GM18520 (cell line): ENCODE data around the gene KRTAP10-1.
"Not testable (repeated sequence)": the region's sequence is repeated elsewhere in the genome, so short reads cannot be mapped to it uniquely, and the experiment has no call there.

Experiments used
- ATAC-seq: cut with Tn5 transposase; IDR thresholded peaks from one replicate; pipeline ENCODE4 v1.9.1; 2021; ENCODE audit not compliant: unreplicated experiment

KRTAP10-1 gene

DNA sequence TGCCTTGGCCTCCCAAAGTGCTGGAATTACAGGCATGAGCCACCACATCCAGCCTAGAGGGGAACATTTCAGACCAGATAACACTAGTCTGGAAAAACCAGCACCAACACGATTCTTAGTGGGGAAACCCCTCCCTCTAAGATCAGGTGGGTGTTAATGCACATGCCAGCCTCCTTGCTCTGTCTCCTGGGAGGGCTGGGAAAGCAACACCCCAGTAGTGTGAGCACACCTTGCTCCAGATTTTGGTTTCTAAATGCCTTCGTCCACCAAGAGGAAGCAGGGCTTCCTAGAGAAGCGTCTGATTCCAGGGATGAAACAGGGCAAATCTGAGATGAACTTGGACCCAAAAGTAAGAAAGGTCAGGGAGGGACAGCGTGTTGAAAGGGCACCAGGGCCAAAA is 31.3 kb upstream of the KRTAP10-1 start:
- no peak for ATAC-seq

DNA sequence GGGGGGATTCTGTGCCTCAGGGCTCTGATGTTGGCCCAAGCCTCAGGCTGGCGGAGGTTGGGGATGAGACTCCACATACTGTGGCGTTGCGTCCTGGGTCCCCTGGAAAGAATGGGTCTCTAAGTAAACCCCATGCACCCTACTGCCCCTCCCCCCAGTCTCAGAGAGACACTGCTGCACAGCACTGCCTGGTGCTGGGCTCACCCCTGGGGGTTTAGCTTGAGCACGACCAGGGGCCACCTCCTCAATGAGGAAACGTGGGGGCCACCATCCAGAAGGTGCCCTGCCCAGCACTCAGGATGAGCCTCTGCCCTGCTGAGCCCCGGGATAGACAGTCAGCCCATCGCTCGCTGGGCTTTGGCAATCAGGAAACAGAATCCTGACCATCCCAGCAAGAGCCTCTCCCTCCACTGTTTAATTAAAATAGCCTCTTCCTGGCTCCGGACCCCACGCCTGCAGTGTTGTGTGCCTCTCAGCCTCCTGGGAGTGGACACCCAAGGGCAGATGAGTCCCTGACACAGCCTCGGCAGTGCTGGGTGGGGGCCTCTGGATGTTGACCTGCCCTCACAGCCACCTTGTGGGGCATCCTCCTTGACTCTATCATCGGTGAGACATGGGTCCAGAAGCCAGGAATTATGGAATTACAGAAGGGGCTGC is 30.0 kb upstream of the KRTAP10-1 start:
- no peak for ATAC-seq

DNA sequence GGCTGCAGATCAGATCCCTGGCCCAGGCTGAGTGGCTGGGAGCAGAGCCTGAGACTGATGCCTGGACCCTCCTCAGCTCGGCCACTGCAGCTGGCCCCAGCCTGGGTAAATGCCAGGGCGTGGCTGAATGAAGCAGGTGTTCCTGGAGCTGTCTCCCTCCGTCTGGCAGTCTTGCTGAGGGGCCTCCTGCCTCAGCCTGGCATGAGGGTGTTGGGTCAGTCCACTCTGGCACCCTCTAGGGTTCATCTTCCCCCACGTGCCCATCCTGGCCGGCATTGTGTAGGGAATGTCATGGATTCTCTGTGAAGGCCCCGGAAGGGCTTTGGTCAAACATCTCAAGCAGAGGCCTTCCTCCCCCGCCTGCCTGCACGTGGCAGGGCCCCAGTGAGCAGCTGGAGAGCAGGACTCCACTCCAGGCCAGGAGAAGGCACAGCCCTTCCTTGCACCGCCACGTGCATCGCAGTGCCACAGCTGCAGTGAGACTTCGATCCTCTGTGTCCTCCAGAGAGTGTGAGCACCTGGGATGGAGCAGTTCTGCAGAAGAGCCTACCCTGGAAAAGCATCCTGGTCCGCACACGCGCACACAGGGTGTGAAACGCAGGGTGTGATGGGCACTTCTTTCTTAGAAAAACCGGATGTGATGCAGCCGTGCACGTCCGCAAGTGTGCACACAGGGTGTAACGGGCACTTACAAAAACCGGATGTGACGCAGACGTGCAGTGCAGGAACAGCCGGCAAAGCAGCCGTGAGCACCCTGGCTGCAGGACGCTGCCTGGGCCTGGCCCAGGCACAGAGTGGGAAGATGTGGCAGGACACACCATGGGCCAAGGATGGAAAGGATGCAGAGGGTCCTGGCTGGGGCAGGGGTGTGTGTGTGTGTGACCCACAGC is 28.9 kb upstream of the KRTAP10-1 start:
- ATAC-seq: no peak

DNA sequence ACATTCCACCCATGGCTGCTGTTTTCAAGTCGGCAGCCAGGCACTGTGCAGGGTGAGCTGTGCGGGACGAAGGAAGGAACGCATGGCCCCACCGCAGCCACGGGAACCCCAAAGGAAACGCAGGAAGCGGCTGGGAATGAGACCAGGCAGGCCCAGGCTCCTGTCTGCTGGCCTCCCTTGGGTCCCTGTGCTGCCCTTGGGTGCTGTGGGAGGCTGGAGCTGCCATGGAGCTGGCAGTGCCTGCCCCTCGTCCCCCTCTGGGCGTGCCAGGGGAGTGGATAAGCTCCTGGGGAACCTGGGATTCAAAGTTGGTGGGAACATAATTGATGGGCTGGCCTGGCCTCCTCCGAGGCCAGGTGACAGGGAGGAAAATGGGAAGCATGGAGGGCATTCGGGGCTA is 28.3 kb upstream of the KRTAP10-1 start:
- no peak for ATAC-seq

DNA sequence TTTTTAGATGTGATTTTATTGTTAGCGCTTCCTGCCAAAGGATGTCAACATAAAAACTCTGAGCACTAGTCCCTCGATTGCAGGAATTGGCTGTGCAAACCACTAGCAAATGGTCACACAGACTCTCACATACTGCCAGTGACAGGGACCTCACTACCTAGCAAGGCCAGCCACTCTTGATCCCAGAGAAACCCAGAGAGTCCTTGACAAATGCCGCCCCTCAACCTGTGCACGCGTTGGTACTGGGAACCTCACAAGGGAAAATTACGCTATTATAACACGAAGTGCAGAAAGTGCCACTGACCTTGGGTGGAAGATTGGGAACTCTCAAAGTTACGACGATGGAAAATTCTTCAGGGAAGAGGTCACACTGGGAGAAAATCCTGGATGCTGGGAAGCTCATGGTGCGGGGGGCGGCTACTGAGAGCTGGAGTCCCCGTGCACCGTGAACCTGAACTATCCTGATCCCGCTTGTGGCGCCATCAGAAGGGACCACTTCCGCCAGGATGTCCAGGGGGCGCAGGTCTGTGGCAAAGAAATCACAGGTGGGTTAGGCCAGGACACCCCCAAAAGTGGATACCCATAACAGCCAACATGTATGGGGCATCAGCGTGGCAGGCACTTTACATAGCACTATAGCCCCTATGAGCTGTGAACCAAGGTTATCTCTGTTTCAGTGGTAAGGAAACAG is 27.6 kb upstream of the KRTAP10-1 start:
- no peak for ATAC-seq

DNA sequence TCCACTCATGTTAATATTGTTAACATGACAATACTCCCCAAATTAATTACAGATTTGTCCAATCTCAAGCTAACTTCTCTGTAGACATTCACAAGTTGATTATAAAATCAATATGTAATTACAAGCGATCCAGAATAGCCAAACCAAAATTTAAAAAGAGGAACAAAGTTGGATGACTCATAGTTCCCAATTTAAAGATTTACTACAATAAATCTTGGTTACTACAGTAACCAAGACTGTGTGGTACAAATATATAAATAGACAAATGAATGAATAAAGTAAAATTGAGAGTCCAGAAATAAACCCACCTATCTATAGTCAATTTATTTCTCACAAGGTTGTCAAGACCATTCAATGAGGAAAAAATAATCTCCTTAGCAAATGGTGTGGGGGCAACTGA is 26.4 kb upstream of the KRTAP10-1 start:
- no peak for ATAC-seq

DNA sequence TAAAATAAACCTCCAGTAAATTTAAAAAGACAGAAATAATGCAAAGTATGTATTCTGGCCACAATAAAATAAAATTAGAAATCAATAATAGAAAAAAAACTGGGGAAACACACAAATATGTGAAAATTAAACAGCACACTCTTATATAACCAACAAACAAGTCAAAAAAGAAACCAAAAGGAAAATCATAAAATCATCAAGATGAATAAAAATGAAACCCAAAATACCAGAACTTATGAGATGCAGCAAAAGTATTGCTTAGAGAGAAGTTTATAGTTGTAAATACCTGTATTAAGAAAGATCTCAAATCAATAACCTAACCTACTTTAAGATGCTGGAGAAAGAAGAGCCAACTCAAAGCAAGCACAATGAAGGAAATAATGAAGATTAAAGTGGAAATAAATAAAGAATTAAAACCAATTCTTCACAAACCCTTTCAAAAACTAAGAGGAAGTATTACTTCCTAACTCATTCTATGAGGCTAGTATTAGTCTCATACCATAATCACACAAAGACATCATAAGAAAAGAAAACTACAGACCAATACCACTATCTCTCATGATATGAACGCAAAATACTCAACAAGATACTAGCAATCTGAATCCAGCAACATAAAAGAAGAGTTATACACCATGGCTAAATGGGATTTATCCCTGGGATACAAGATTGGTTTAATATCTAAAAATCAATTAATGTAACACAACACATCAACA is 25.0 kb upstream of the KRTAP10-1 start:
- ATAC-seq: no peak

DNA sequence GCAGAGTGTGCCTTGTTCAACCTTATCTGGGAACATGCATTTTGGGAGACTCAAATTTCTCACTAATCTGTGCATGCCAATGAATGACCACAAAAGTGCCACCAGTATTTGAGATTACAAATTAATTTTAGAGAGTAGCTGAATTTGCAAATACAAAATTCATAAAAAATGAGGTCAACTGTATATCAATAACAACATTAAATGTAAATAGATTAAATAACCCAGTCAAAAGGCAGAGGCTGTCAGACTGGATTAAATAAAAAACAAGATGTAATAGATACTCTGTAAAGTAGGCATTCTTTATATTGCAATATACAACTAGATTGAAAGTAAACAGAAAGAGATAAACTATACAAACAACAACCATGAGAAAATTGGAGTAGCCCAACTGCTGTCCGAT is 24.1 kb upstream of the KRTAP10-1 start:
- no peak for ATAC-seq

DNA sequence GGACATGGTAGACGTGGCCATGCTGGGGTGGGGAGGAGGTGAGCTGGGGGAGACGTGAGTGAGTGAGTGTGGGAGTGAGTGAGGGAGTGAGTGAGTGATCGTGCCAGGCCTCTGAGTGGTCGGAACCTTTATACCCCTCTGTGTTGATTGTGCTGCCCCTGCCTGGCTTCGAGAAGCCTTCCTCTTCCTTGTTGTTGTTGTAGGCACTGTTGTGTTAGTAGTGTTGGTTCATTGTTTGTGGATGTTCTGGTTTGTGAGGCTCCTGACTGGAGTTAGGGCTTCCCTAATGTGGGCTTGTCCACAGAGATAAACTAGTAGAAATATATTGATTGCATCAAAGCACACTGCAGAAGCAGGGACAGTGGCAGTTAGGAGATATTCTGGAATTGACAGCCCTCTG is 18.7 kb upstream of the KRTAP10-1 start, which contains the start of gene KRTAP10-3:
Gene KRTAP10-3 (minus strand): TSS at position 101 of the 400 bp plus-strand sequence. CDS start 80 bp downstream, at position 21.
- ATAC-seq: no peak

DNA sequence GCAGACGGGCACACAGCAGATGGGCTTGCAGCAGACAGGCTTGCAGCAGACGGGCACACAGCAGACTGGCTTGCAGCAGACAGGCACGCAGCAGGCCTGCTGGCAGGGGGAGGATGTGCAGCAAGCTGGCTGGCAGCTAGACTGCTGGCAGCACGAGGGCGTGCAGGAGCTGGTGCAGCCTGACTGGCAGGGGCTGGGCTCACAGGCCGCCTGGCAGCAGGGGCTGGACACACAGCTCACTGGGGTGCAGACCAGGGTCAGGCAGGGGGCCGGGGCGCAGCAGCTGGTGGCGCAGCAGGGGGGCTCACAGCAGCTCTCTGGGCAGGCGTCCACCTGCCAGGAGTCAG is 18.3 kb upstream of the KRTAP10-1 start:
- ATAC-seq: not testable (repeated sequence)

DNA sequence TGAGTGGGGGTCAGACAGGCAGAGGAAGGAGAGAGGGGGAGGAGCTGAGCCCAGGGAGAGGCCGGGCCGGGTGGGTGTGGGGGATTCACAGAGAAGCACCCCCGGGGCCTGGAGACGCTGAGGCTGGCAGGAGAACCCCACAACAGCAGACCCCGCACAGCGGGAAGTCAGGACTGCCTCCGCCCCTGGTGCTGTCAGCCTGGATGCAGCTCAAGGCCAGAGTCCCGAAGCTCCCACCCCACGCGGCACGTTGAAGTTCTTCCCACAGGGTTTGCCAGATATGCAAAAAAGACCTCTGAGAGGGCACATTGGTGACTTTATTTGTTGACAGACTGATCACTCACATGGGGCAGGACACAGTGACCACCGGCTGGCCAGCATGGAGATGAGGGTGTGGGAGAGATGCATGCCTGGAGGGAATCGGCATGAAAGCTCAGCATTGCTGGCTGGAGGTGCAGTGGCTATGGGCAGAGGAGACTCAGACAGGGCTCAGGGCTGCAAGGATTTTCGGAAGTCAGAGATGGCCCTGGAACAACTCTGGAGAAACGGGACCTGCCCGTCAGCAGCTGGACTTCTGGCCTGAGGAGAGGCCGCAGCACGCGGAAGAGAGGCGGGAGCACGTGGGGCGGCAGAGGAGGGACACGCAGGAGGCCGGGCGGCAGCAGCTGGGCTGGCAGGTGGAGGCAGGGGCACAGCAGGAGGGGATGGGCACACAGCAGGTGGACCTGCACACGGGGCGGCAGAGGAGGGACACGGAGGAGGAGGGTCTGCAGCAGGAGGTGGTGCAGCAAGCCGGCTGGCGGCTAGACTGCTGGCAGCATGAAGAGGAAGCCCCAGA is 17.7 kb upstream of the KRTAP10-1 start:
- no peak for ATAC-seq

DNA sequence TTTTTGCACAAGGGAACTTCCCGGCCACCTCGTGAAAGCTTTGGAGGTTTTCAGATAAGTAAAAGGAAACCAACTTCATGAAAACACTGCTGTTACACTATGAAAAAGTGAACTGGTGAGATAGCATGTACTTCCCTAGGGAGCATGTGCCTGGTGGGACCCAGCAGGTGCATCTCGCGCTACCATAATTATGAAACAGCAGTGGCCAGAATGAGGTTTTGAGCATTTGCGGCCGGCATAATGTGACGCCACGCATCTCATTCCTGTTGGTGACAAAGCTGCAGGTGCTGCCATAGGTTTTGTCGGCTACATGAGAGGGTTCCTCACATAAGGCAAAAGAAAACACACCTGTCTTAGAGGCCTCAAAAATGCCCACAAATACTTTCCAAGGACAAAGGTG is 16.9 kb upstream of the KRTAP10-1 start:
- no peak for ATAC-seq

DNA sequence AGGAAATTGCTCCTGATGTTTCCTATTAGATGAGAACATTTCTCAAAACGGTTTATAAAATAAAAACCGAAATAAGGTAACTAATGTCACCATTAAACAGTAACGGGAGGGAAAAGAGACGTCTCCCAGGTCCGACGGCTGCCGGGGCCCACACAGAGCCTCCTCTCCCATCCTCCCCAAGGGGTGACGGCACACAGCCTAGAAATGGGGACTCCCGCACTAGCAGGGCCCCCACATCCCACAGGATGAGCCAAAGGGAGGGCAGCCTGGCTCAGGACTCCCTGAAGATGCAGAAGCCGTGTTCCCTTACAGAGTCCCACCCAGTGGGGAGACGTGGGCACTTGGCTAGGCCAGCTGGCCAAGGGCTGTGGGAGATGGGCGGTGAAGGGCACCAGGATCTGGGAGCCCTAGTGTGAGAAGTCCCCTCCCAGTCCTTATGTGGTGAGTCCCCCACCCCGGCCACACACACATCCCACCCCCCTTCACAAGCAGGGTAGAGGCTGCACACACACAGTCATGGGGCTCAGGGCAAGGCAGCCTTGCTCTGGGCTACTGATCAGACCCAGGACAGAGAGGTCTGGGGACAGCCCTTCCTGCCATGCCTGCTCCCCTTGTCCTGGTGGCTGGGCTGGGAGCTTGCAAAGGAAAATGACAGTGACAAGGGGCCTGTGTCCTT is 15.3 kb upstream of the KRTAP10-1 start:
- no peak for ATAC-seq

DNA sequence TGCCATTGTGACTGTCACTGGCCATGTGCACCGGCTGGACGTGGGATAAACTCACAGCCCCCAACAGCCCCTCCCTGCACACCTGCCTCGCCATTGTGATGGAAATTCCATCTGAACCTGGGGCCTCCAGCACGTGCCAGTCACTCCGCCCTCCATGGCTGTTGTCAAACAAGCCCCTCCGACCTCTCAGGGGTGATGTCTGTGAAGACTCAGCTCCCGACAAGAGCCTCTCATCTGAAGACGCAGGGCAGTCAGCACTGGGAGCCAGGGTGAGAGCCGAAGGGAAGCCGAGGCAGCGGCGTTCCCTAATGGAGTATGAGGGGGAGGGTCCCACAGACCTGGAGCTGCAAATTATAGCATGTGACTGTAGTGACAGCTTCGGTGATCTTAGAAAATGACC is 12.7 kb upstream of the KRTAP10-1 start:
- no peak for ATAC-seq

DNA sequence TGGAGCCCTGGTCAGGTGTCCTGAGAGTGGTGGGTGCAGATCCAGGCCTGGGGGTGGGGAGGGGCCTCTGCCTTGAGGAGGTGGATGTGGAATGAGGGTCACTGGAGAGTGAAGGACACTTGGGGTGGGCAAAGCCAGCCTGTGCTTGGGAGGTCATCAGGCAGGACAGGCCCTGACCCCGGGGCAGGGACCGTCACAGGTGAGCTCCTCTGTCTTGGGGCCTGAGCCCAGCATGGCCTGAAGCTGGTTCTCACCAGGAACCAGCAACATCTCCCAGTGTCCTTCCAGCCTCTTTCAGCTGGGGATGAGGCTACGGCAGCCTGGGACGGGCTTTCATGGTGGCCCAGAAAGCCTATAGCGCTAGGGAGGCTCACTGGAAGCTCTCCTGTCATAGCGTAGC is 12.1 kb upstream of the KRTAP10-1 start:
- no peak for ATAC-seq

DNA sequence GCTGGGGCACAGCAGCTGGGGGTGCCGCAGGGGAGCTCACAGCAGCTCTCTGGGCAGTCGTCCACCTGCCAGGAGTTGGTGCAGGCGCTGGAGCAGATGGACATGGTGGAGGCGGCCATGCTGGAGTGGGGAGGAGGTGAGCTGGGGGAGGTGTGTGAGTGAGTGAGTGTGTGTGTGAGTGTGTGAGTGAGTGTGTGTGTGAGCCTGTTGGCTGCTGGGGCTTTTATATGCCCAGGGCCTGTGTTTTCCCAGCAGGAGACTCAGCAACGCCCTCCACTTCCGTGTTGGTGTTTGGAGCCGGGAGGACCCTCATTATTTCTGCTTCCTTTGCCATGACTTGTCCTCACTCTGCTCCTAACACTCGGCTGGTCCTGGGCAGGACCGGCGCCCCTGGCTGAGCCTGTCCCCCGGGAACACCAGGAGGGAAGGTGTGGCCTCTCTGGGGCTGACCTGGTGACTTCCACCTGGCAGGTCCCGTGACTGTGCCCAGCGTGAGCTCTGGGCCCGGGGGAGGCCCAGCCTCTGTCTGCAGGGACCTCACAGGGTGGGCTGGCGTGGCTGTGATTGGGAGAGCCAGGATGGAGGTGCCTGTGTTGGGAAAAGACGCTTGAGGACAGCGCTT is 11.5 kb upstream of the KRTAP10-1 start, which contains the start of gene KRTAP10-2:
Gene KRTAP10-2 (minus strand): TSS at position 166 of the 622 bp plus-strand sequence. CDS start 47 bp downstream, at position 119.
- ATAC-seq: no peak

DNA sequence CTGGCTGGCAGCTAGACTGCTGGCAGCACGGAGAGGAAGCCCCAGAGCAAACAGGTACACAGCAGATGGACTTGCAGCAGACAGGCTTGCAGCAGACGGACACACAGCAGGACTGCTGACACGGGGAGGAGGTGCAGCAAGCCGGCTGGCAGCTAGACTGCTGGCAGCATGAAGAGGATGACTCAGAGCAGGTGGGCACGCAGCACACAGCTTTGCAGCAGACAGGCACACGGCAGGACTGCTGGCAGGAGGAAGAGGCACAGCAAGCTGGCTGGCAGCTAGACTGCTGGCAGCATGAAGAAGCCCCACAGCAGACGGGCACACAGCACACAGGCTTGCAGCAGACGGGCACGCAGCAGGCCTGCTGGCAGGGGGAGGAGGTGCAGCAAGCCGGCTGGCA is 10.8 kb upstream of the KRTAP10-1 start:
- ATAC-seq: no peak

DNA sequence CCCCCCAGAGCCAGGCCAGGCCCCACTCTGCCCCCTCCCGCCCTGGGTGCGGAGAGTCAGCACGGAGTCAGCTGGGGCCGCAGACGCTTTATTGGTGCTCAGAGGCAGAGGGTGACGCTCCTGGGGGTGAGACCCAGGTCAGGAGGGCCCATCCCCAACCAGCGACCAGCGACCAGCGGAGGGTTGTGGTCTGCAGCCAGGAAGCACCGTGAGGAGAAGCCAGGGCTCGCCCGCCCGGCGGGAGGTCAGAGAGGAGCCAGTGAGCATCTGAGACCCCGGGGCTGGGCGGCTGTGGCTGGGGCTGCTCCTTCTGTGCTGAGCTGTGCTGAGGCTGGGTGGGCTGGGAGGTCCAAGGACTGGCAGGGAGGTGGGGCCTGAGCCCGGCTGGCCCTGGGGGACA is 10.3 kb upstream of the KRTAP10-1 start:
- not testable (repeated sequence) for ATAC-seq

DNA sequence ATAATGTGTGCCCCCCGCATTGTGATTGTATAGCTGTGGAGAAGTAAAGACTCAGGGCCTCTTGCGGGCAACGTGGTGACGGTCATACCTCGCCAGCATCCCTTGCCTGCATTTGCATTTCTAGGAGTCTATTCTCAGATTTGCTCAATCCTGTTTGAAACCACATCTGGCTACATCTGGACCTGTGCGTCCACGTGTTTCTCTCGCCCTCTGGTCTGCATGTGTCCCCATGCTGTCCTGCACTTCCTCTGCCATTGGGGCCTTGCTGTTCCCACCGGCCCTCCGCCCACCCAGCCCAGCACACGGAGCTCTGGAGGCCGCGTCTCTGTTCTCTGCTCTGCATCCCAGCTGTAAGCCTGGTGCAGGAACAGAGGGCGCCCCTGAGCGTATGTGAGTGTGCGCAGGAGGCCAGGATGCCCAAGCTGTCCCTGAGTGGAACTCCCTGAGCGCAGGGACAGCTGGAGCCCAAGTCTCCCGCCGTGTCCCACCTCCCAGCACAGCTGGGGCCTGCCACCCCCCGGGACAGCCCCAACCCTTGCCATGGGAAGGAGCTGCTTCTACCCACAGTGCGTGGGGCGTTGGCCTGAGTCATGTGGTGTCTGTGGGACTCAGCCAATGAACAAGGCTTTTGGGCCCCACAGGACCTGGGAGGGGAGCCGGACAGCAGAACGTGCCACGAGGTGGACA is 9.7 kb upstream of the KRTAP10-1 start:
- no peak for ATAC-seq
